GM23338 (cell line): ENCODE data around the gene ITFG1. TPM values are rescaled to one million over a fixed set of nuclear protein-coding genes. Genes with fewer than 3 reads are reported as not detected.
"Not testable (repeated sequence)": the region's sequence is repeated elsewhere in the genome, so short reads cannot be mapped to it uniquely, and the experiment has no call there.

Experiments used
- ATAC-seq: fragments of 200-7000 bp; cut with Tn5 transposase; 3 replicates; pipeline ENCODE4 v1.9.1; 2020
- DNase-seq: peaks from one replicate; pipeline ENCODE4 v3.0.0-alpha.2; 2015; ENCODE audit warnings: low spot score
- H2AFZ ChIP-seq: fragments of 200-600 bp; sonication (generic); 2 replicates; pipeline ENCODE4 v1.8.0; 2016; ENCODE audit warnings: antibody characterized with exemption, mild to moderate bottlenecking, moderate library complexity
- H3F3A ChIP-seq: fragments of 200-600 bp; sonication (generic); replicated peaks from 2 replicates; pipeline ENCODE4 v1.8.0; 2017; ENCODE audit warnings: antibody characterized with exemption, mixed run types, low read depth
- H3K27ac ChIP-seq: fragments of 200-600 bp; sonication (generic); 2 replicates; pipeline ENCODE4 v1.6.1; 2016; ENCODE audit warnings: low read depth
- H3K27me3 ChIP-seq: fragments of 200-600 bp; sonication (generic); 2 replicates; pipeline ENCODE4 v1.8.0; 2016; ENCODE audit warnings: mild to moderate bottlenecking, mixed run types, moderate library complexity; ENCODE audit not compliant: insufficient read depth
- H3K36me3 ChIP-seq: fragments of 200-600 bp; sonication (generic); 2 replicates; pipeline ENCODE4 v1.8.0; 2016; ENCODE audit warnings: mild to moderate bottlenecking; ENCODE audit not compliant: insufficient read depth
- H3K4me1 ChIP-seq: fragments of 200-600 bp; sonication (generic); 2 replicates; pipeline ENCODE4 v1.8.0; 2016; ENCODE audit warnings: mild to moderate bottlenecking, moderate library complexity; ENCODE audit not compliant: insufficient read depth
- H3K4me2 ChIP-seq: fragments of 200-600 bp; sonication (generic); 2 replicates; pipeline ENCODE4 v1.7.1; 2017; ENCODE audit warnings: mixed run types
- H3K4me3 ChIP-seq: fragments of 200-600 bp; sonication (generic); 2 replicates; pipeline ENCODE4 v1.6.1; 2016; ENCODE audit warnings: mixed run types
- H3K79me2 ChIP-seq: fragments of 200-600 bp; sonication (generic); replicated peaks from 2 replicates; pipeline ENCODE4 v1.8.0; 2017; ENCODE audit warnings: mild to moderate bottlenecking; ENCODE audit not compliant: insufficient read depth
- H3K9me2 ChIP-seq: fragments of 200-600 bp; sonication (generic); 2 replicates; pipeline ENCODE4 v1.8.0; 2017; ENCODE audit not compliant: insufficient read depth
- H4K20me1 ChIP-seq: fragments of 200-600 bp; sonication (generic); replicated peaks from 2 replicates; pipeline ENCODE4 v1.8.0; 2017; ENCODE audit warnings: mild to moderate bottlenecking; ENCODE audit not compliant: insufficient read depth
- H3K27ac Mint-ChIP-seq: 2 replicates; pipeline ENCODE4 v1.8.0; 2020; ENCODE audit warnings: inconsistent platforms, mild to moderate bottlenecking, moderate library complexity, mixed read lengths
- H3K27me3 Mint-ChIP-seq: 3 replicates; pipeline ENCODE4 v1.8.0; 2022; ENCODE audit warnings: low read depth, mild to moderate bottlenecking, moderate library complexity, mixed read lengths, inconsistent platforms; ENCODE audit not compliant: insufficient read depth, poor library complexity
- H3K36me3 Mint-ChIP-seq: 3 replicates; pipeline ENCODE4 v1.8.0; 2021; ENCODE audit warnings: low read depth, mild to moderate bottlenecking, inconsistent platforms, moderate library complexity, mixed read lengths
- H3K4me1 Mint-ChIP-seq: 3 replicates; pipeline ENCODE4 v1.8.0; 2020; ENCODE audit warnings: mild to moderate bottlenecking, inconsistent platforms, mixed read lengths
- H3K4me3 Mint-ChIP-seq: 3 replicates; pipeline ENCODE4 v1.8.0; 2021; ENCODE audit warnings: moderate library complexity, mild to moderate bottlenecking, inconsistent platforms, mixed read lengths
- H3K9me3 Mint-ChIP-seq: 3 replicates; pipeline ENCODE4 v1.8.0; 2020; ENCODE audit warnings: moderate library complexity, mild to moderate bottlenecking, inconsistent platforms, mixed read lengths
- CREB1 ChIP-seq: fragments of 250-450 bp; sonication (Bioruptor Pico); IDR thresholded peaks from 2 replicates; pipeline ENCODE4 v1.5.0; 2020; ENCODE audit warnings: low read depth, mild to moderate bottlenecking, moderate library complexity
- ETS1 ChIP-seq: IDR thresholded peaks from 2 replicates; pipeline ENCODE4 v1.6.1; 2016; ENCODE audit warnings: antibody characterized with exemption
- EZH2 ChIP-seq: fragments of 200-600 bp; sonication (generic); IDR thresholded peaks from one replicate; pipeline ENCODE4 v1.8.0; 2017; ENCODE audit warnings: antibody characterized with exemption, mild to moderate bottlenecking, low read depth; ENCODE audit not compliant: unreplicated experiment
- EZH2phosphoT487 ChIP-seq: fragments of 200-600 bp; sonication (generic); IDR thresholded peaks from one replicate; pipeline ENCODE4 v1.8.1; 2018; ENCODE audit warnings: antibody characterized with exemption; ENCODE audit not compliant: unreplicated experiment
- REST ChIP-seq: IDR thresholded peaks from one replicate; pipeline ENCODE4 v1.6.1; 2018; ENCODE audit warnings: antibody characterized with exemption; ENCODE audit not compliant: unreplicated experiment
- STAT1 ChIP-seq: IDR thresholded peaks from one replicate; pipeline ENCODE4 v1.6.1; 2016; ENCODE audit warnings: antibody characterized with exemption; ENCODE audit not compliant: unreplicated experiment
- ZNF331 ChIP-seq: fragments of 250-450 bp; sonication (Bioruptor Pico); IDR thresholded peaks from 2 replicates; pipeline ENCODE4 v1.5.0; 2020; ENCODE audit warnings: low read depth, mild to moderate bottlenecking, moderate library complexity
- polyA plus RNA-seq: library from polyadenylated mRNA; unstranded; fragments of >200 nt; fragmentation: Nextera tagmentation; extraction: Ambion mirVana; gene quantifications from 2 replicates; pipeline ENCODE4 v1.2.1, GENCODE V29; 2016
- total RNA-seq: library from RNA; depleted of rRNA; stranded (reverse); fragments of >200 nt; shearing (Covaris generic); gene quantifications from 2 replicates; pipeline ENCODE4 v1.2.3, GENCODE V29; 2014
- TF ChIP-seq, protein P1 (sequence below), 2 experiments: fragments of 200-600 bp in 1 of 2; sonication (generic) in 1 of 2; conservative IDR thresholded peaks; 2 replicates each; pipeline versions ENCODE4 v1.5.1 to v1.6.1; 2016 to 2017; ENCODE audit warnings: antibody characterized with exemption in 2 of 2, low read depth in 2 of 2, mild to moderate bottlenecking in 2 of 2, moderate library complexity in 1 of 2

The ITFG1 gene
- total and polyA plus RNA-seq, 2 experiments from 2014 or later = 18.5 to 26.9 TPM

GRCh38 chr16:47137925-47138324, 322.9 kb downstream of the ITFG1 start:
- Histone ChIP-seq H3K27me3 (peaks cover 12% of the 10 kb centered on the region), H3K79me2 (peaks cover 60% of the 10 kb centered on the region)
- not testable (repeated sequence) for H3K27ac ChIP-seq, H3K4me3 ChIP-seq, DNase-seq, H3K27ac Mint-ChIP-seq, ATAC-seq, H3K4me3 Mint-ChIP-seq, H3F3A ChIP-seq, H3K9me2 ChIP-seq, H3K36me3 Mint-ChIP-seq, H4K20me1 ChIP-seq, H3K4me2 ChIP-seq, H3K9me3 Mint-ChIP-seq, H3K4me1 ChIP-seq, H2AFZ ChIP-seq, H3K36me3 ChIP-seq
- H3K27me3 Mint-ChIP-seq = peaks cover 10% of the 10 kb centered on the region
- peaks cover 20% of the 10 kb centered on the region; the same call in 2 of the 3 replicates for H3K4me1 Mint-ChIP-seq

DNA sequence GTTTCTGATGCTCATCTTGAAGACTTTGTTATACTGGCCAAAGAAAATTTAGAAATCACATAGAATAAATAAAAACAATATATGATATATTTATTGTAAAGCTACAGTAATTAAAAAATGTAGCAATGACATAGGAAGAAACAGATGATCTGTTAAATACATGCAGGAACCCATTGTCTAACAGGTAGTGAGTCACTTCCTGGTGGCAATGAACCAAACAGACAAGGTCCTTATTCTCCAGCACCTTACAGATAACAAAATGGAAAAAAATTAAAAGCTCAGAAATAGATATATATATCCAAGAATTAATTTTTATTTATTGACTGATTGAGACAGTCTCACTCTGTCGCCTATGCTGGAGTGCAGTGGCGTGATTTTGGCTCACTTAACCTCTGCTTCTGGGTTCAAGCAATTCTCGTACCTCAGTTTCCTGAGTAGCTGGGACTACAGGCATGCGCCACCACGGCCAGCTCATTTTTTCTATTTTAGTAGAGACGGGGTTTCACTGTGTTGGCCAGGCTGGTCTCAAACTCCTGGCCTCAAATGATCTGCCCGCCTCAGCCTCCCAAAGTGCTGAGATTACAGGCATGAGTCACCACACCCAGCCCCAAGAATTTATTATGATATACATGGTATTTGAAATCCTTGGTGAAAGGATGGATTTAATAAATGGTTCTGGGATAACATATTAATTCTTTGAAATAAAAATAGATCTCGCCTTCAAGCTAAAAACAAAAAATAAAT, 324.6 kb downstream of the ITFG1 start:
- DNase-seq (no peak), ATAC-seq (no peak)
- H3K36me3 ChIP-seq = no peaks in the 10 kb centered on the region
- no peaks in the 10 kb centered on the region for H4K20me1 ChIP-seq
- H3K27me3 ChIP-seq = no peaks in the 10 kb centered on the region
- TF ChIP-seq EZH2phosphoT487 = no peak
- no peak for TF ChIP-seq STAT1
- no peak for TF ChIP-seq ETS1
- TF ChIP-seq EZH2 = no peak
- no peak for TF ChIP-seq ZNF331 (CRISPR knock-in tag)
- no peak for TF ChIP-seq CREB1 (CRISPR knock-in tag)
- TF ChIP-seq, protein P1, sequence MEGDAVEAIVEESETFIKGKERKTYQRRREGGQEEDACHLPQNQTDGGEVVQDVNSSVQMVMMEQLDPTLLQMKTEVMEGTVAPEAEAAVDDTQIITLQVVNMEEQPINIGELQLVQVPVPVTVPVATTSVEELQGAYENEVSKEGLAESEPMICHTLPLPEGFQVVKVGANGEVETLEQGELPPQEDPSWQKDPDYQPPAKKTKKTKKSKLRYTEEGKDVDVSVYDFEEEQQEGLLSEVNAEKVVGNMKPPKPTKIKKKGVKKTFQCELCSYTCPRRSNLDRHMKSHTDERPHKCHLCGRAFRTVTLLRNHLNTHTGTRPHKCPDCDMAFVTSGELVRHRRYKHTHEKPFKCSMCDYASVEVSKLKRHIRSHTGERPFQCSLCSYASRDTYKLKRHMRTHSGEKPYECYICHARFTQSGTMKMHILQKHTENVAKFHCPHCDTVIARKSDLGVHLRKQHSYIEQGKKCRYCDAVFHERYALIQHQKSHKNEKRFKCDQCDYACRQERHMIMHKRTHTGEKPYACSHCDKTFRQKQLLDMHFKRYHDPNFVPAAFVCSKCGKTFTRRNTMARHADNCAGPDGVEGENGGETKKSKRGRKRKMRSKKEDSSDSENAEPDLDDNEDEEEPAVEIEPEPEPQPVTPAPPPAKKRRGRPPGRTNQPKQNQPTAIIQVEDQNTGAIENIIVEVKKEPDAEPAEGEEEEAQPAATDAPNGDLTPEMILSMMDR (conservative IDR thresholded peaks at IDR 0.05; ENCODE audit: low read depth in 2 of 2) = no peak
- TF ChIP-seq REST = no peak
- H2AFZ ChIP-seq = no peak overlapping the region
- Mint-ChIP-seq H3K36me3 (no peaks in the 10 kb centered on the region), H3K27ac (no peak overlapping the region), H3K9me3 (no peaks in the 10 kb centered on the region; the same call in 2 of the 3 replicates), H3K4me3 (no peak overlapping the region), H3K4me1 (peaks cover 11% of the 10 kb centered on the region; the same call in 2 of the 3 replicates), H3K27me3 (no peaks in the 10 kb centered on the region)
- no peaks in the 10 kb centered on the region for H3K9me2 ChIP-seq
- no peak overlapping the region for H3K4me2 ChIP-seq
- no peaks in the 10 kb centered on the region for H3K4me1 ChIP-seq
- no peaks in the 10 kb centered on the region for H3F3A ChIP-seq
- peaks cover 59% of the 10 kb centered on the region for H3K79me2 ChIP-seq
- no peak overlapping the region for H3K4me3 ChIP-seq
- no peak overlapping the region for H3K27ac ChIP-seq
